GM18502 (cell line): Measurements from ENCODE around the gene FAAP100.

ENCODE experiments used
- ATAC-seq: cut with Tn5 transposase; IDR thresholded peaks from one replicate; pipeline ENCODE4 v1.9.1; 2021; ENCODE audit warnings: mild to moderate bottlenecking; ENCODE audit not compliant: unreplicated experiment, poor library complexity

The FAAP100 gene

GRCh38 chr17:81527591-81528383 lies 24.4 kb downstream of the FAAP100 start, which contains the start of gene FSCN2:
TSS of gene FSCN2 (plus strand) at chr17:81528377. CDS start at chr17:81528532, 155 bp downstream.
- ATAC-seq = no peak

GRCh38 chr17:81526662-81527571 lies 25.2 kb downstream of the FAAP100 start:
- no peak for ATAC-seq

GRCh38 chr17:81524865-81525159 lies 27.3 kb downstream of the FAAP100 start:
- no peak for ATAC-seq

- ATAC-seq = no peak
Observed at GRCh38 chr17:81524039-81524864, 27.9 kb downstream of the FAAP100 start.

GRCh38 chr17:81523402-81524038 lies 28.6 kb downstream of the FAAP100 start:
- ATAC-seq = no peak

- ATAC-seq = no peak
Observed at GRCh38 chr17:81522491-81523401, 29.4 kb downstream of the FAAP100 start.

- ATAC-seq = no peak
Observed at GRCh38 chr17:81520021-81520901, 31.9 kb downstream of the FAAP100 start.

GRCh38 chr17:81519284-81520020 lies 32.7 kb downstream of the FAAP100 start:
- no peak for ATAC-seq

- no peak for ATAC-seq
Observed at GRCh38 chr17:81518785-81519283, 33.3 kb downstream of the FAAP100 start.

- no peak for ATAC-seq
Observed at GRCh38 chr17:81518113-81518784, 33.9 kb downstream of the FAAP100 start.

GRCh38 chr17:81517339-81518112 lies 34.6 kb downstream of the FAAP100 start:
- peak; percentile 26 for ATAC-seq

- ATAC-seq = no peak
Observed at GRCh38 chr17:81517009-81517338, 35.2 kb downstream of the FAAP100 start.

- no peak for ATAC-seq
Observed at GRCh38 chr17:81516439-81516838, 35.7 kb downstream of the FAAP100 start.

- no peak for ATAC-seq
Observed at GRCh38 chr17:81515530-81516041, 36.6 kb downstream of the FAAP100 start.

GRCh38 chr17:81514739-81515529 lies 37.2 kb downstream of the FAAP100 start:
- peak; percentile 20 for ATAC-seq
